ENCODE results near the gene GVQW3. TPM values are rescaled to one million over a fixed set of nuclear protein-coding genes. Genes with fewer than 3 reads are reported as not detected.

GVQW3 gene
- total and polyA plus RNA-seq, 2 of the 13 experiments (the other 11 are each of a cell fraction or from before 2014, with no cell fraction given), result 5.0 to 5.6 TPM

DNA sequence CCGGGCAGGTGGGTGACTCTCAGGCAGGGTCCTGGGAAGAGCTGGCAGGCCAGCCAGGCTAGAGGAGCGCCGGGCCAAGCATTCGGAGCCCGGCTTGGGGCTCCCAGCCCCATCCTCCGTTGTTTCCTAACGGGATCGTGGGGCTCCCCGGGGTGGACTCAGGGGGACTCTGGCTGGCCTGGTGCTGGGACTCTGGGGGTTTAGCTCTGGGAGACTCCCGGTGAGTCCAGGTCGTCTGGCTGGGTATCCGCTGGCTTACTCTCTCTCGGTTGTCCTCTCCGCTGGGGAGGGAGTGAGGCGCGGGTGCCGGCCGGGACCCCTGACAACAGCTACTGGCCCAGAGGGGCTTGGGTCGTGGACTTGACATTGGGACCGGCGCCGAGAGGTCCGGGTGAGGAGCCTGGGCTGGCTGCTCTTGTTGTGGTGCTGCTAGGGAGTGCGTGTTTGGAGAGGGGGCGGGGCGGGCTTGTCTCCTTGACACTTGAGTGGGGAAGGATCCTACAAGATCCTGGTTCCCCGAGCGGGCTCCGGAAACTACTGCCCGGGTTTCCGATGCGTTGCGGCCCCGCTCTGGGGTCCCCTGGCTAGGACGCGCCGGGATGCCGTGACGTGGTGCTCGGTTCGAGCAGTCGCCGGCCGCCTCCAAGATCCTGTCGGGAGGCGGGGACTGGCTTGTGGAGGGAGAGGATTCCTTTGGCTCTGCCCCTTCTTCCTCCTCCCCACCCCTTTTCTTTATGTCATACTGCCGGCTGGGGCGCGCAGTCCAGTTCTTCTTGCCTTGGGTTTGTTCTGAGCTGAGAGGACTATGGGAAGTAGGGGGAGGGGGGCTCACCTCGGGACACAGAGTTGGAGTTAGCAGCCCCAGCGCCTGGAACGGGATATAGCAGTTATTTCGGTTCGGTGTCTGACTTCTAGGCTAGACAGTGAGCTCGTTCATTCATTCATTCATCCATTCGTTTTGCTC is 64.3 kb downstream of the GVQW3 start (continued):
- TF ChIP-seq, protein P1, sequence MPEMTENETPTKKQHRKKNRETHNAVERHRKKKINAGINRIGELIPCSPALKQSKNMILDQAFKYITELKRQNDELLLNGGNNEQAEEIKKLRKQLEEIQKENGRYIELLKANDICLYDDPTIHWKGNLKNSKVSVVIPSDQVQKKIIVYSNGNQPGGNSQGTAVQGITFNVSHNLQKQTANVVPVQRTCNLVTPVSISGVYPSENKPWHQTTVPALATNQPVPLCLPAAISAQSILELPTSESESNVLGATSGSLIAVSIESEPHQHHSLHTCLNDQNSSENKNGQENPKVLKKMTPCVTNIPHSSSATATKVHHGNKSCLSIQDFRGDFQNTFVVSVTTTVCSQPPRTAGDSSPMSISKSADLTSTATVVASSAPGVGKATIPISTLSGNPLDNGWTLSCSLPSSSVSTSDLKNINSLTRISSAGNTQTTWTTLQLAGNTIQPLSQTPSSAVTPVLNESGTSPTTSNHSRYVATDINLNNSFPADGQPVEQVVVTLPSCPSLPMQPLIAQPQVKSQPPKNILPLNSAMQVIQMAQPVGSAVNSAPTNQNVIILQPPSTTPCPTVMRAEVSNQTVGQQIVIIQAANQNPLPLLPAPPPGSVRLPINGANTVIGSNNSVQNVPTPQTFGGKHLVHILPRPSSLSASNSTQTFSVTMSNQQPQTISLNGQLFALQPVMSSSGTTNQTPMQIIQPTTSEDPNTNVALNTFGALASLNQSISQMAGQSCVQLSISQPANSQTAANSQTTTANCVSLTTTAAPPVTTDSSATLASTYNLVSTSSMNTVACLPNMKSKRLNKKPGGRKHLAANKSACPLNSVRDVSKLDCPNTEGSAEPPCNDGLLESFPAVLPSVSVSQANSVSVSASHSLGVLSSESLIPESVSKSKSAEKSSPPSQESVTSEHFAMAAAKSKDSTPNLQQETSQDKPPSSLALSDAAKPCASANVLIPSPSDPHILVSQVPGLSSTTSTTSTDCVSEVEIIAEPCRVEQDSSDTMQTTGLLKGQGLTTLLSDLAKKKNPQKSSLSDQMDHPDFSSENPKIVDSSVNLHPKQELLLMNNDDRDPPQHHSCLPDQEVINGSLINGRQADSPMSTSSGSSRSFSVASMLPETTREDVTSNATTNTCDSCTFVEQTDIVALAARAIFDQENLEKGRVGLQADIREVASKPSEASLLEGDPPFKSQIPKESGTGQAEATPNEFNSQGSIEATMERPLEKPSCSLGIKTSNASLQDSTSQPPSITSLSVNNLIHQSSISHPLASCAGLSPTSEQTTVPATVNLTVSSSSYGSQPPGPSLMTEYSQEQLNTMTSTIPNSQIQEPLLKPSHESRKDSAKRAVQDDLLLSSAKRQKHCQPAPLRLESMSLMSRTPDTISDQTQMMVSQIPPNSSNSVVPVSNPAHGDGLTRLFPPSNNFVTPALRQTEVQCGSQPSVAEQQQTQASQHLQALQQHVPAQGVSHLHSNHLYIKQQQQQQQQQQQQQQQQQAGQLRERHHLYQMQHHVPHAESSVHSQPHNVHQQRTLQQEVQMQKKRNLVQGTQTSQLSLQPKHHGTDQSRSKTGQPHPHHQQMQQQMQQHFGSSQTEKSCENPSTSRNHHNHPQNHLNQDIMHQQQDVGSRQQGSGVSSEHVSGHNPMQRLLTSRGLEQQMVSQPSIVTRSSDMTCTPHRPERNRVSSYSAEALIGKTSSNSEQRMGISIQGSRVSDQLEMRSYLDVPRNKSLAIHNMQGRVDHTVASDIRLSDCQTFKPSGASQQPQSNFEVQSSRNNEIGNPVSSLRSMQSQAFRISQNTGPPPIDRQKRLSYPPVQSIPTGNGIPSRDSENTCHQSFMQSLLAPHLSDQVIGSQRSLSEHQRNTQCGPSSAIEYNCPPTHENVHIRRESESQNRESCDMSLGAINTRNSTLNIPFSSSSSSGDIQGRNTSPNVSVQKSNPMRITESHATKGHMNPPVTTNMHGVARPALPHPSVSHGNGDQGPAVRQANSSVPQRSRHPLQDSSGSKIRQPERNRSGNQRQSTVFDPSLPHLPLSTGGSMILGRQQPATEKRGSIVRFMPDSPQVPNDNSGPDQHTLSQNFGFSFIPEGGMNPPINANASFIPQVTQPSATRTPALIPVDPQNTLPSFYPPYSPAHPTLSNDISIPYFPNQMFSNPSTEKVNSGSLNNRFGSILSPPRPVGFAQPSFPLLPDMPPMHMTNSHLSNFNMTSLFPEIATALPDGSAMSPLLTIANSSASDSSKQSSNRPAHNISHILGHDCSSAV (CRISPR knock-in tag; IDR thresholded peaks at IDR 0.05; ENCODE audit: borderline replicate concordance), result no peak
- TF ChIP-seq ZMAT3 (CRISPR knock-in tag; conservative IDR thresholded peaks at IDR 0.05), result no peak; the same call in 1 of the 2 replicates
- no peak for TF ChIP-seq NFATC3 (CRISPR knock-in tag; IDR thresholded peaks at IDR 0.05)
- TF ChIP-seq MYC (CRISPR knock-in tag; IDR thresholded peaks at IDR 0.05; ENCODE audit: borderline replicate concordance), result no peak
- TF ChIP-seq, protein P2, sequence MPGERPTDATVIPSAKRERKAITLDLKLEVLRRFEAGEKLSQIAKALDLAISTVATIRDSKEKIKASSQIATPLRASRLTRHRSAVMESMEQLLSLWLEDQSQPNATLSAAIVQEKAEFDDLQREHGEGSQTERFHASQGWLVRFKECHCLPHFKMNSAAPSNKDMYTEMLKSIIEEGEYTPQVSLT (CRISPR knock-in tag; IDR thresholded peaks at IDR 0.05; ENCODE audit: borderline replicate concordance, low read depth), result no peak
- TF ChIP-seq PAX8 (CRISPR knock-in tag; IDR thresholded peaks at IDR 0.05; ENCODE audit: borderline replicate concordance), result no peak
- TF ChIP-seq ZNF317 (CRISPR knock-in tag; IDR thresholded peaks at IDR 0.05), result no peak
- TF ChIP-seq, protein P3, sequence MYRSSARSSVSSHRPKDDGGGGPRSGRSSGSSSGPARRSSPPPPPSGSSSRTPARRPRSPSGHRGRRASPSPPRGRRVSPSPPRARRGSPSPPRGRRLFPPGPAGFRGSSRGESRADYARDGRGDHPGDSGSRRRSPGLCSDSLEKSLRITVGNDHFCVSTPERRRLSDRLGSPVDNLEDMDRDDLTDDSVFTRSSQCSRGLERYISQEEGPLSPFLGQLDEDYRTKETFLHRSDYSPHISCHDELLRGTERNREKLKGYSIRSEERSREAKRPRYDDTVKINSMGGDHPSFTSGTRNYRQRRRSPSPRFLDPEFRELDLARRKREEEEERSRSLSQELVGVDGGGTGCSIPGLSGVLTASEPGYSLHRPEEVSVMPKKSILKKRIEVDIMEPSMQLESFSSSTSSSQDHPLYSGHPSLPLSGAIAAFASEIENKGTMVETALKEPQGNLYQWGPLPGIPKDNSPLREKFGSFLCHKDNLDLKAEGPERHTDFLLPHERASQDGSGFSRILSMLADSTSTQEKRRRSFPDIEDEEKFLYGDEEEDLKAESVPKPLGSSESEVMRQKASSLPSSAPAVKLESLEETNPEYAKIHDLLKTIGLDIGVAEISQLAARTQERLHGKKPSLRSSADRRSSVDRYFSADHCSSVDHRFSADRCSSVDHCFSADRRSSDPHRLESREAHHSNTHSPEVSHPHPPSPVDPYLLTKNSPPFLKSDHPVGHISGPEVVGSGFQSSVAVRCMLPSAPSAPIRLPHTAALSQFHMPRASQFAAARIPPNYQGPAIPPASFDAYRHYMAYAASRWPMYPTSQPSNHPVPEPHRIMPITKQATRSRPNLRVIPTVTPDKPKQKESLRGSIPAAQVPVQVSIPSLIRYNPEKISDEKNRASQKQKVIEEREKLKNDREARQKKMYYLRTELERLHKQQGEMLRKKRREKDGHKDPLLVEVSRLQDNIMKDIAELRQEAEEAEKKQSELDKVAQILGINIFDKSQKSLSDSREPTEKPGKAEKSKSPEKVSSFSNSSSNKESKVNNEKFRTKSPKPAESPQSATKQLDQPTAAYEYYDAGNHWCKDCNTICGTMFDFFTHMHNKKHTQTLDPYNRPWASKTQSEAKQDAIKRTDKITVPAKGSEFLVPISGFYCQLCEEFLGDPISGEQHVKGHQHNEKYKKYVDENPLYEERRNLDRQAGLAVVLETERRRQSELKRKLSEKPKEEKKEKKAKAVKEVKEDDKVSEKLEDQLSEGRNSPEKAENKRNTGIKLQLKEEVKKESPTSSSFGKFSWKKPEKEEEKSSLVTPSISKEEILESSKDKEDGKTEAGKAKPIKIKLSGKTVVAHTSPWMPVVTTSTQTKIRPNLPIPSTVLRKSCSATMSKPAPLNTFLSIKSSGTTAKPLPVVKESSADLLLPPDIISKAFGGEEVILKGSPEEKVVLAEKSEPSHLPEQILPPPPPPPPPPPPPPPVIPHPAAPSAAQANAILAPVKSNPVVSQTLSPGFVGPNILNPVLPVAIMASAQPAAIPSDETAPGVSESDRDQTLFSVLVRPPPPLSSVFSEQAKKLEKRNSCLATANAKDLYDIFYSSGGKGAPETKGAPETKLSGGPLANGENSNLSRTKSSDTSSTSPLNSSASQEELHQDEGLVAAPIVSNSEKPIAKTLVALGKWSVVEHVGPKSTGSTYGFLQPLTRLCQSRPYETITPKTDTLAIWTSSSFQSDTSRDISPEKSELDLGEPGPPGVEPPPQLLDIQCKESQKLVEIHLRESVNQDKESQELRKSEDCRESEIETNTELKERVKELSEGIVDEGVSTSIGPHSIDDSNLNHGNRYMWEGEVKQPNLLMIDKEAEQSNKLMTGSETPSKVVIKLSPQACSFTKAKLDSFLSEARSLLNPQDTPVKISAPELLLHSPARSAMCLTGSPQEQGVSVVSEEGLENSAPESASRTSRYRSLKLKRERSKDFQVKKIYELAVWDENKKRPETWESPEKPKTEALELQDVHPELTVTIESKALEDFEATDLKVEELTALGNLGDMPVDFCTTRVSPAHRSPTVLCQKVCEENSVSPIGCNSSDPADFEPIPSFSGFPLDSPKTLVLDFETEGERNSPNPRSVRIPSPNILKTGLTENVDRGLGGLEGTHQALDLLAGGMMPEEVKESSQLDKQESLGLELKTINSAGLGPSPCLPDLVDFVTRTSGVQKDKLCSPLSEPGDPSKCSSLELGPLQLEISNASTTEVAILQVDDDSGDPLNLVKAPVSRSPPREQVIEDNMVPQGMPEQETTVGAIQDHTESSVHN (CRISPR knock-in tag; IDR thresholded peaks at IDR 0.05), result no peak
